Gastrocnemius medialis (tissue), 4 donors: ENCODE results near the gene TRAF2. TPM values are rescaled to one million over a fixed set of nuclear protein-coding genes. Genes with fewer than 3 reads are reported as not detected.
A peak's percentile ranks its signal among the peaks of the same experiment; 100 is the strongest.

ENCODE experiments used
- ATAC-seq, 2 donors: fragments of 150-250 bp; one replicate each; pipeline ENCODE4 v1.9.1; 2016
- DNase-seq, 2 donors: peaks; one replicate each; pipeline ENCODE4 v3.0.0-alpha.2; 2019
- H3K27ac ChIP-seq, 4 donors: fragments of 200-600 bp; sonication (generic); 1 replicate in 1 of 4; 2 replicates in 3 of 4; pipeline ENCODE4 v1.5.1; 2016 to 2018; ENCODE audit warnings: mild to moderate bottlenecking in 2 of 4, moderate library complexity in 1 of 4
- H3K27me3 ChIP-seq, 3 donors: fragments of 200-600 bp; sonication (generic) in 2 of 3; 1 replicate in 1 of 3; 2 replicates in 2 of 3; pipeline versions ENCODE4 v1.5.1 to v1.6.0; 2016 to 2019; ENCODE audit warnings: mild to moderate bottlenecking in 1 of 3, moderate library complexity in 1 of 3
- H3K36me3 ChIP-seq, 2 donors: fragments of 200-600 bp; sonication (generic) in 1 of 2; one replicate each; pipeline ENCODE4 v1.5.1; 2017 to 2018
- H3K4me1 ChIP-seq, 2 donors: fragments of 200-600 bp; sonication (generic) in 1 of 2; one replicate each; pipeline ENCODE4 v1.5.1; 2016 to 2017; ENCODE audit warnings: mild to moderate bottlenecking in 2 of 2
- H3K4me3 ChIP-seq, 4 donors: fragments of 200-600 bp; sonication (generic) in 3 of 4; 1 replicate in 1 of 4; 2 replicates in 3 of 4; pipeline ENCODE4 v1.5.1; 2016 to 2019; ENCODE audit warnings: mild to moderate bottlenecking in 2 of 4
- H3K9me3 ChIP-seq, 3 donors: fragments of 200-600 bp; sonication (generic) in 2 of 3; 1 replicate in 1 of 3; 2 replicates in 2 of 3; pipeline ENCODE4 v1.5.1; 2016 to 2019
- POLR2A ChIP-seq, 2 donors: fragments of 450-650 bp; IDR thresholded peaks; one replicate each; pipeline ENCODE4 v1.6.1; 2017; ENCODE audit warnings: antibody characterized with exemption in 2 of 2, mild to moderate bottlenecking in 2 of 2, moderate library complexity in 2 of 2
- in situ Hi-C, 4 donors: fragments of 200-750 bp; cut with MboI; loops; one replicate each; pipeline versions ENCODE4 v1.15.0 to v1.8.0; 2017; ENCODE audit warnings: low sequenced_read_pairs in 4 of 4
- intact Hi-C: fragments of 100-400 bp; cut with DNase I; formaldehyde crosslinking; loops from one replicate; pipeline ENCODE4 v1.15.1; 2023; ENCODE audit warnings: low total_unique reads
- total RNA-seq, 4 donors: library from RNA; depleted of rRNA; stranded (reverse); fragments of >200 nt; gene quantifications; one replicate each; pipeline versions ENCODE4 v1.1.0 to v1.2.3, GENCODE V29; 2016
- TF ChIP-seq, protein P1 (sequence below), 5 experiments: fragments of 450-650 bp in 3 of 5; fragments of 200-600 bp in 2 of 5; sonication (generic) in 2 of 5; IDR thresholded peaks in 4 of 5; conservative IDR thresholded peaks in 1 of 5; 1 replicate in 4 of 5; 2 replicates in 1 of 5; pipeline ENCODE4 v1.5.1; 2016 to 2019; ENCODE audit warnings: antibody characterized with exemption in 5 of 5, mild to moderate bottlenecking in 3 of 5, moderate library complexity in 3 of 5

The TRAF2 gene
- total RNA-seq, 4 donors from 2014 or later, result 3.5 to 6.6 (median 4.8) TPM

GRCh38 chr9:136900988-136901515, 14.7 kb downstream of the TRAF2 start:
- no peak overlapping the region for H3K4me3 ChIP-seq
- DNase-seq (no peak), ATAC-seq (no peak)
- no peaks in the 10 kb centered on the region for H3K27me3 ChIP-seq
- H3K9me3 ChIP-seq, result no peaks in the 10 kb centered on the region
- intact Hi-C loops (no loop called here), in situ Hi-C loops (no loop called here)
- TF ChIP-seq, protein P1, sequence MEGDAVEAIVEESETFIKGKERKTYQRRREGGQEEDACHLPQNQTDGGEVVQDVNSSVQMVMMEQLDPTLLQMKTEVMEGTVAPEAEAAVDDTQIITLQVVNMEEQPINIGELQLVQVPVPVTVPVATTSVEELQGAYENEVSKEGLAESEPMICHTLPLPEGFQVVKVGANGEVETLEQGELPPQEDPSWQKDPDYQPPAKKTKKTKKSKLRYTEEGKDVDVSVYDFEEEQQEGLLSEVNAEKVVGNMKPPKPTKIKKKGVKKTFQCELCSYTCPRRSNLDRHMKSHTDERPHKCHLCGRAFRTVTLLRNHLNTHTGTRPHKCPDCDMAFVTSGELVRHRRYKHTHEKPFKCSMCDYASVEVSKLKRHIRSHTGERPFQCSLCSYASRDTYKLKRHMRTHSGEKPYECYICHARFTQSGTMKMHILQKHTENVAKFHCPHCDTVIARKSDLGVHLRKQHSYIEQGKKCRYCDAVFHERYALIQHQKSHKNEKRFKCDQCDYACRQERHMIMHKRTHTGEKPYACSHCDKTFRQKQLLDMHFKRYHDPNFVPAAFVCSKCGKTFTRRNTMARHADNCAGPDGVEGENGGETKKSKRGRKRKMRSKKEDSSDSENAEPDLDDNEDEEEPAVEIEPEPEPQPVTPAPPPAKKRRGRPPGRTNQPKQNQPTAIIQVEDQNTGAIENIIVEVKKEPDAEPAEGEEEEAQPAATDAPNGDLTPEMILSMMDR (IDR thresholded peaks at IDR 0.05 in 4 of 5, conservative IDR thresholded peaks at IDR 0.05 in 1 of 5), result no peak
- TF ChIP-seq POLR2A (IDR thresholded peaks at IDR 0.05), result no peak
- H3K36me3 ChIP-seq, result peaks cover 0 to 9% of the 10 kb centered on the region in 2 donors
- H3K4me1 ChIP-seq, result peaks cover 24 to 32% of the 10 kb centered on the region in 2 donors
- H3K27ac ChIP-seq, result peak overlapping the region; percentile 76 to 82 (median 80)

- TF ChIP-seq POLR2A (IDR thresholded peaks at IDR 0.05), result no peak
- TF ChIP-seq, protein P1 (IDR thresholded peaks at IDR 0.05 in 4 of 5, conservative IDR thresholded peaks at IDR 0.05 in 1 of 5), result no peak
- intact Hi-C loops, result no loop called here
- Histone ChIP-seq H3K9me3 (no peaks in the 10 kb centered on the region), H3K4me1 (peaks cover 24 to 32% of the 10 kb centered on the region in 2 donors), H3K27ac (peak overlapping the region; percentile 76 to 82 (median 80)), H3K36me3 (peaks cover 0 to 9% of the 10 kb centered on the region in 2 donors), H3K27me3 (no peaks in the 10 kb centered on the region), H3K4me3 (no peak overlapping the region)
- DNase-seq, result peak in 1 of 2 donors; percentile 65
- ATAC-seq, result peak; percentile 67 to 74
- in situ Hi-C loops, result no loop called here
Observed at GRCh38 chr9:136901516-136902258, 15.4 kb downstream of the TRAF2 start.

DNA sequence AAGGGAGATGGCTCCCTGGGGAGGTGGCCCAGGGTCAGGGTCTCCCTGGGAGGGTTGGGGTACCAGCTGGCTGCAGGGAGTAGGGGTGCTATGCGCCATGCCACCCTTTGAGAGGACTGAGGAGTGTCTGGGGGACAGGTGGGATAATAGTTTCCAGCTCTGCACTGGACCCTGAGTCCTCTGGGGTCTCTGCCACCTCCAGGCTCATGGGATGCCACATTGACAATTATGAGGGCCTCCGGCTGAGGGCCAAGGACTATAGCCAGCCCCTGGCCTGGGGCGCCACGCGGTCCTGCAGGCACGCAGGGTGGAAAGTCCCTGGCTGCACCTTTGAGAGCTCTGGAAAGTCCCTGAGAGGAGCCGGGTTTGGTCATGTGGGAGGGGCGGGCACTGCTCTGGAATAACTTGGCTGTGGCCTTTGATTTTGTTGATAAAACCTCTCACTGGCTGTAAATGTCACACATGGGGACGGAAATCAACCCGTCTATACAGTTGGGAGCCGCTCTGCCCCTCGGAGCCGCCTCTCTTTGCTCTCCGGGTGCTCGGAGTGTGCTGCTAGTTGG, 16.0 kb downstream of the TRAF2 start:
- intact Hi-C loops (no loop called here), in situ Hi-C loops (no loop called here)
- Histone ChIP-seq H3K4me3 (no peak overlapping the region), H3K4me1 (peaks cover 24 to 32% of the 10 kb centered on the region in 2 donors), H3K9me3 (no peaks in the 10 kb centered on the region), H3K27me3 (no peaks in the 10 kb centered on the region), H3K27ac (peak overlapping the region; percentile 76 to 82 (median 80)), H3K36me3 (peaks cover 0 to 9% of the 10 kb centered on the region in 2 donors)
- peak in 1 of 2 donors; percentile 45 for TF ChIP-seq POLR2A (IDR thresholded peaks at IDR 0.05)
- TF ChIP-seq, protein P1 (IDR thresholded peaks at IDR 0.05 in 4 of 5, conservative IDR thresholded peaks at IDR 0.05 in 1 of 5), result no peak
- ATAC-seq (peak; percentile 84 to 90), DNase-seq (peak; percentile 72 to 81)

- ATAC-seq, result no peak
- in situ Hi-C loops (no loop called here), intact Hi-C loops (no loop called here)
- no peaks in the 10 kb centered on the region for H3K27me3 ChIP-seq
- H3K4me3 ChIP-seq, result no peak overlapping the region
- DNase-seq, result peak in 1 of 2 donors; percentile 25
- peak overlapping the region; percentile 76 to 82 (median 80) for H3K27ac ChIP-seq
- peaks cover 0 to 15% of the 10 kb centered on the region in 2 donors for H3K36me3 ChIP-seq
- peaks cover 24 to 32% of the 10 kb centered on the region in 2 donors for H3K4me1 ChIP-seq
- TF ChIP-seq, protein P1 (IDR thresholded peaks at IDR 0.05 in 4 of 5, conservative IDR thresholded peaks at IDR 0.05 in 1 of 5), result no peak
- TF ChIP-seq POLR2A (IDR thresholded peaks at IDR 0.05), result no peak
- H3K9me3 ChIP-seq, result no peaks in the 10 kb centered on the region
Observed at GRCh38 chr9:136903041-136903554, 16.8 kb downstream of the TRAF2 start.
